ENCODE results near the gene MARS1.

DNA sequence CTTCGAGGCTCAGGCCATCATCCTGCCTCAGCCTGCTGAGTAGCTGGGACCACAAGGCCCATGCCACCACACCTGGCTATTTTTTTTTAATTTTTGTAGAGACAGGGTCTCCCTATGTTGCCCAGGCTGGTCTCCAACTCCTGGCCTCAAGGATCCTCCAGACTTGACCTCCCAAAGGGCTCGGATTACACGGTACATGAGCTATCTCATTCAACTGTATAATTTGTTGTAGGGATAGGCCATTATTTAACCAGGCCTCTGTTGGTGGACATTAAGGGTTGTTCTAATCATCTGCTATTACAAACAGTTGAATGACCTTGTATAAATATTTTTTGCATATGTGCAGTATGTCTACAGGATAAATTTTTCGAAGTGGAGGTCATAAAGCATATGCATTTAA, 71.0 kb downstream of the MARS1 start:
- TF ChIP-seq POLR2A (IDR thresholded peaks at IDR 0.05; ENCODE audit: low read depth, low read length) = no peak
- no peak for TF ChIP-seq POLR2AphosphoS5 (IDR thresholded peaks at IDR 0.05; ENCODE audit: low read depth, low read length)
